Stimulated activated CD8-positive, alpha-beta memory T cell treated with anti-CD3 and anti-CD28 coated beads, Interleukin-15, amount 100 ng/mL, for 1 hour (primary cell): ENCODE results near the gene SLC30A5.
"Not testable (repeated sequence)": the region's sequence is repeated elsewhere in the genome, so short reads cannot be mapped to it uniquely, and the experiment has no call there.

Source experiments
- DNase-seq: peaks from one replicate; pipeline ENCODE4 v3.0.0-alpha.2; 2020; ENCODE audit warnings: low read depth

SLC30A5 gene

DNA sequence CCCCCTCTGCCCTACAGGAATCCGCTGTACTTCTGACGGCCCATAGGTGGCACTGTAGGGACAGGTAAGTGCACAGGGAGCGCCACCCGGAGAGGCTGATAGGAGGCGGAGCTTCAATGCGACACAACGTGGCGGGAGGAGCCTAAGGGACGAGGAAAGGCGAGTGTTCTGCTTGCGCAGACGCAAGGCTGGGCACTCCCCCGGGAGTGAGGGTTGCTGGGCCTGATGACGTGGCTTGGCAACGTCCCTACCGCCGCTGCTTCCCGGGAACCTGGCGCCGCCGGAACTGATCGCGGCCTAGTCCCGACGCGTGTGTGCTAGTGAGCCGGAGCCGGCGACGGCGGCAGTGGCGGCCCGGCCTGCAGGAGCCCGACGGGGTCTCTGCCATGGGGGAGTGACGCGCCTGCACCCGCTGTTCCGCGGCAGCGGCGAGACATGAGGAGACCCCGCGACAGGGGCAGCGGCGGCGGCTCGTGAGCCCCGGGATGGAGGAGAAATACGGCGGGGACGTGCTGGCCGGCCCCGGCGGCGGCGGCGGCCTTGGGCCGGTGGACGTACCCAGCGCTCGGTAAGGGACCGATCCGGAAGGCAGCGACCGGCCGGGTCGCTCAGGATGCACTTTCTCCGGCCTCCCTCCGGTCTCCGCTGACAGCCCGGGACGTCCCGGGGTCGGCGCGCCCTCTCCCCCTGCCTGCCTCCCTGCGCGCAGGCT lies at the start of gene SLC30A5:
Gene SLC30A5 (plus strand): TSS at position 244 of the 712 bp plus-strand sequence. CDS start 242 bp downstream, at position 486.
- DNase-seq: peak; percentile 96

DNA sequence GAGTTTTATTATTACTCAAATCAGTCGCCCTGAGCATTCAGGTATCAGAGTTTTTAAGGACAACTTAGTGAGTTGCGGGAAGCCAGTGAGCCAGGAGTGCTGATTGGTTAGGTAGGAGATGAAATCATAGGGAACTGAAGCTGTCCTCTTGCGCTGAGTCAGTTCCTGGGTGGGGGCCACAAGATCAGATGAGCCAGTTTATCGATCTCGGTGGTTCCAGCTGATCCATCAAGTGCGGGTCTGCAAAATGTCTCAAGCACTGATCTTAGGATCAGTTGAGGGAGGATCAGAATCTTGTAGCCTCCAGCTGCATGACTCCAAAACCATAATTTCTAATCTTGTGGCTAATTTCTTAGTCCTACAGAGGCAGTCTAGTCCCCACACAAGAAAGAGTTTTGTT lies 48.6 kb upstream of the SLC30A5 start:
- DNase-seq: not testable (repeated sequence)

DNA sequence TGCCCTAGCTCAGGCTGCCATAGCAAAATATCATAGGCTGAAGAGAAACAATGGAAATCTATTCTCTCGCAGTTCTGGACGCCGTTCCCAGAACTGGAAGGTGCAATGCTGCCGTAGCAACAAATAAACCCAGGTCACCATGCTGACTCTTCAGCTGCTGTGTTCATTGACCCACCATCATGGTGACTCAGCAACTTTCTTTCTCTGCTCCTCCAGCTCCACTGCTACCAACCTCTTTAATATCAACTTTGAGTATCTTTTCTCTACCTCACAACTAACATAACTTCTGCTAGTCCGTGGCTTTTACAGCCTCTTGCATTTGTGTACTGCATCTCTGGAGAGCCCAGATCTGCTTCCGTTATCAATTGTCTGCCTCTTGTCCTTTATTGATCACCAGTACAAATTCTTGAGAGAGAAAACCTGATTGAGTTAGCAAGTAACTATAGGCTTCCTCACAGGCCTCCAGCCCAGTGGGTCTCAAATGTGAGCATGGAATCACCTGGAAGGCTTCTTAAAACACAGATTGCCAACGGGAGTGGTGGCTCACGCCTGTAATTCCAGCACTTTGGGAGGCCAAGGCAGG lies 47.3 kb upstream of the SLC30A5 start:
- DNase-seq: no peak

DNA sequence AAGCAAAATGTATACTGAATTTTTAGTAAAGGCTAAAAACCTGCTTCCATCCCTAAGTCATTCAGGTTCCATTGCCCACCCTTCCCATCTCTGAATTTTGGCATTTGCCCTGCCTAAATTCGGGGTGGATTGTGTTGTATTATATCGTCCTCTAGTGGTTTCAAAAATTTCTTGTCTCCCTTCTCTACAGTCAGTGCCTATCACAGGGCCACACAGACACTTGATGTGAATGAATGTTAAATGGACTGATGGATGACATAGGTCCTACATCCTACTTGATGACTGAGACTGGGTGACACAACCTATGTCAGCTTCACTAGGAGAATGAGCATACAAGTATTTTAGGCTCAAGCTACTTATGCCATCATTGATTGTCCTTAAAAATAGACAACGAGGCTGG lies 45.6 kb upstream of the SLC30A5 start:
- DNase-seq: no peak

DNA sequence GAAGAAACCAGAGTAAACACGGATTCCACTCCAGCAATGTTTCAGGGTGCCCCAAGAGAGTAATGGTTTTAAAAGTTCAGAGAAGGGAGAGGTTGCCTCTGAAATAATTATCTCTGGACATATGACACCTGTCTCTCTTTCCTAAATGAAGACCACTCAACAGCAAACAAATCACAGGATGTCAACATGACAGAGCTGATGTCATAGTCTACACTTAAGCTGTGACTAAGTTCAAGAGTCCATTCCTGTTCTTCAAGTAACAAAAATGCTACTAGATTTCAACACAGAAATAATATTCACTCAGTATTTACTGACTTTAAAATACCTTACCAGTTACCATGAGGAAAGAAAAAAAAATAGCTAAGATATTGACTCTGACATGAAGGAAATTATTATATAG lies 44.7 kb upstream of the SLC30A5 start:
- DNase-seq: no peak

DNA sequence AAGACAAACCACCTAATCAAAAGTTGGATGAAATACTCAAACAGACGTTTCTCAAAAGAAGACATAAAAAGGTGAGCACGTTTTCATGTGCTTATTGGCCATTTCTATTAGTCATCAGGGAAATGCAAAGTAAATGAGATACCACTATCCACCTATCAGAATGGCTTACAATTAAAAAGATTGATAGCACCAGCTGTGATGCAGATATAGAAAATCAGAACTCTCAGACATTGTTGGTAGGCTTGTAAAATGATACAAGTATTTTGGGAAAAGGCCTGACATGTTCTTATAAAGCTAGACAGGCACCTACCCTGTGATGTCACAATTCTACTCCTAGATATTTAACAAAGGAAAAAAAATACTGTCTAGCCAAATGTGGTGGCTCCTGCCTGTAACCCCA lies 44.0 kb upstream of the SLC30A5 start:
- DNase-seq: no peak

DNA sequence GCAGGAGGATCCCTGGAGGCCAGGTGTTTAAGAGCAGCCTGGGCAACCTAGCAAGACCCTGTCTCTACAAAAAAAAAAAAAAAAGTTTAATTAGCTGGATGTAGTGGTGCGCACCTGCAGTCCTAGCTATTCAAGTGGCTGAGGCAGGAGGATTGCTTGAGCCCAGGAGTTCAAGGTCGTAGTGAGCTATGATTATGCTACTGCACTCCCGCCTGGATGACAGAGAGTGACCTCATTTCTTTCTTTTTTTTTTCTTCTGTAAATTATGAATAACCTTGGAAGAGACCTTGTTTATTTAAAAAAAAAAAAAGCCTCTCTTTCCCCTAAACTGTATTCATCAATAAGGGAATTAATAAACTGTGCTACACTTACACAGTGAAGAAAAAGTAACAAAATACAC lies 43.6 kb upstream of the SLC30A5 start:
- DNase-seq: no peak

DNA sequence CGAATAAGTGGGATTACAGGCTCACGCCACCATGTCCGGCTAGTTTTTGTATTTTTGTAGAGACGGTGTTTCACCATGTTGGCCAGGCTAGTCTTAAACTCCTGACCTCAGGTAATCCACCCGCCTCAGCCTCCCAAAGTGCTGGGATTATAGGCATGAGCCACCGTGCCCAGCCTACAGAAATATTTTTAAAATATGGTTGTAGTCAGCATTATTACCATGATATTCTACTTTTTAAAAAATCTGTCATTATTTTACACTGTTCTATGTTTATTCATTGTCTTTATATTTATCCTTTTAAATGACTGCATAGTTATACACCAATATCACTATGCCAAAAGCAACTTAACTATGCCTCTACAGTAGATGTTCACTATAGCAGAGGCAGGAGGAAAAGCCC lies 41.6 kb upstream of the SLC30A5 start:
- no peak for DNase-seq

DNA sequence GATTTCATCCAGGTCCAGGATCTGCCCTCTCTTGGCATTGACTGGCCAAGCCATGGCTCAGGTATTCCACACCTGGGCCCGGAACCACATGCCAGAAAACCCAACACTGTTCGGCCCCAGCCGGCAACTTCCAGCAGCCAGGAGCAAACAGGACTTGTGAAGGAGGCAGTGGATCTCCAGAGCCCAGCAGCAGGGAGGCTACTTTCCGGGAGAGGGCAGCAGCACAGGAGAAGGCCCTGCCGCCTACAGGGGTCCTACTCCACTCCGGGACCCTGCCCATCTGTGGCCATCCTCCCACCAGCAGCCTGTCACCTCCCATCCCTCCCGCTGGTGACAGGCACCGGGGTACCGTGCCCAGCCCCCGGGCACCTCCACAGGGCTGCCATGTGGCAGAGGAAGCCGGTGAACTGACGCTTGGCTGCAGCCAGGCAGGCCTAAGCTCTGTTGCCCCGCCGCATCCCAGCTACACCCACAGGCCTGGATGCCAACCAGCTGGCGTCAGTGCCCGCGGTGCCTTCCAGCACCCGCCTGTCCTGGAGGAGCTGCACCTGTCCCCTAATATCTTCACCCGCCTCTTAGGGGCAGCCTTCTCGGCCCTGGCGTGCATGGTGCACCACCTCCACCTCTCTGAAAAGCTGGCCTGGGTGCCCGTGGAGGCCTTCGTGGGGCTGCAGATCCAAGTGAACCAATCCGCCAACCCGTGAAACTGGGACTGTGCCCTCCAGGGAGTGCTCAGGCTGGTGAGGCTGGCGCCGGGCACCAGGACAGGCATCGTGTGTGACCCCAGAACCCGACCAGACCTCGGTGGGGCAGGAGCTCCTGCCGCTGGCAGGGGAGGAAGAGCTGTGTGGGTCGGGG lies 18.9 kb upstream of the SLC30A5 start:
- DNase-seq: no peak

DNA sequence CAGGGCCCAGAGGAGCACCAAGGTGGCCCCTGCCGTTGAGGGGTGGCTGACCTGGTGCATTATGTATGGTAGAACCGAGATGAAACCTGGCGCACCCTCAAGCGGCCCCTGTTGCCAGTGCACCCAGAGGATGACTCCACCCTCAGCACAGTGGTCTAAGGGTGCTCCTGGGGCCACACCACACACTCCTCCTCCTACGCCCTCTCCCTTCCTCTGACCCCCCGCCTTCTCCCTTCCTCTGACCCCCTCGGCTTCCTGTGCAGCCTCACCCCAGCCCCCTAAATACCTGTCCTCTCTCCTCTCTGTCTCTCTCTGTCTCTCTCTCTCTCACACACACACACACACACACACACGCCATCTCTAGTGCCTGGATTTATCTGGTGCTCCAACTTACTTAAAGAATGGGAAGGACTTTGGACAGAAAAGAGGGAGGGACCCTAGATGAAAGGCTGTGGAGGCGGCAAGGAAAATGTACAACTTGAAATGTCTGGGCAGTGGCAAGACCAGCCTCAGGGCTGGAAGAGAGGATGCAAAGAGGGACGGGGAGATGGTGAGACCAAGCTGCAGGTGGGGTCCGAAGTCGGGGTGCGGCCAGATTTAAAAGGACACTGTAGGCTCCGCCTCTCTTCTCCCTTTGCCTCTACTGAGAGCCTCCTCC lies 18.2 kb upstream of the SLC30A5 start:
- no peak for DNase-seq

DNA sequence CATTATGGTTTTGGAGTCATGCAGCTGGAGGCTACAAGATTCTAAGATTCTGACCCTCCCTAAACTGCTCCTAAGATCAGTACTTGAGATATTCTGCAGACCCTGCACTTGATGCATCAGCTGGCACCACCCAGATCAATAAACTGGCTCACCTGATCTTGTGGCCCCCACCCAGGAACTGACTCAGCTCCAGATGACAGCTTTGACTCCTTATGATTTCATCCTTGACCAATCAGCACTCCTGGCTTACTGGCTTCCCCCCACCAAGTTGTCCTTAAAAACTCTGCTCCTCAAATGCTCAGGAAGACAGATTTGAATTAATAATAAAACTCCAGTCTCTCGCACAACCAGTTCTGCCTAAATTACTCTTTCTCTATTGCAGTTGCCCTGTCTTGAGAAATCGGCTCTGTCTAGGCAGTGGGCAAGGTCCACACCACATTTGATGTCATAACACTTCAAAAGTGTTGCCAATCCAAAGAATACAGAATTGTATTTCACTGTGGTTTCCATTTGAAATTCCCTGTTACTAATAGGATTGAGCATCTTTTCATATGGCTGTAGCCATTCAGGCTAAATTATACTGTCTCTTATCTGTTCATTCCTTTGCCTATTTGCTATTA lies 14.8 kb upstream of the SLC30A5 start:
- no peak for DNase-seq

DNA sequence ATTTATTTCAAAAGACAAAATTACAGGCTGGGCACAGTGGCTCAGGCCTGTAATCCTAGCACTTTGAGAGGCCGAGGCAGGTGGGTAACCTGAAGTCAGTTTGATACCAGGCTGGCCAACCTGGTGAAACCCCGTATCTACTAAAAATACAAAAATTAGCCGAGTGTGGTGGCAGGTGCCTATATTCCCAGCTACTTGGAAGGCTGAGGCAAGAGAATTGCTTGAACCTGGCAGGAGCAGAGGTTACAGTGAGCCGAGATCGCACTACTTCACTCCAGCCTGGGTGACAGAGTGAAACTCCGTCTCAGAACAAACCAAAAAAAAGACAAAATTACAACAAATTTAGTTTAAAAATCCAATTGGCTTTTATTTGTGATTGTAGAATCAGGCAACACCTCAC lies 14.3 kb upstream of the SLC30A5 start:
- no peak for DNase-seq

DNA sequence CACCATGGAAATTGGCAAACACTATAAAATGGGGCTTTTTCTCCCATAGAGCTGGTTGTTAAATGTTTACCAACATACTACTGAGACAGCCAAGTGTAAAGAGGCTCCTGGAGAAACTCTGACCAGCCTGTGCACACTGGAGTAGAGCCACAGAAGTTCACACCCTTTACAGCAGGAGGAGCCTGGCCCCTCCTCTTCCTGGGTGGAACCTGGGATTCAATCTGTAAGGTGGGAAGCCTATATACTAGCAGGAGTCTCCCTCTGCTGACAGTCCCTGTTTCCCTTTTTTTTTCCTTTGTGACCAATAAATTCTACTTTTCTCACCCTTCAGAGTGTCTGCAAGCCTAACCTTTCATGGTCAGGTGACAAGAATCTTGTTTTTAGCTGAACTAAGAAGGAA lies 10.4 kb upstream of the SLC30A5 start:
- DNase-seq: no peak

DNA sequence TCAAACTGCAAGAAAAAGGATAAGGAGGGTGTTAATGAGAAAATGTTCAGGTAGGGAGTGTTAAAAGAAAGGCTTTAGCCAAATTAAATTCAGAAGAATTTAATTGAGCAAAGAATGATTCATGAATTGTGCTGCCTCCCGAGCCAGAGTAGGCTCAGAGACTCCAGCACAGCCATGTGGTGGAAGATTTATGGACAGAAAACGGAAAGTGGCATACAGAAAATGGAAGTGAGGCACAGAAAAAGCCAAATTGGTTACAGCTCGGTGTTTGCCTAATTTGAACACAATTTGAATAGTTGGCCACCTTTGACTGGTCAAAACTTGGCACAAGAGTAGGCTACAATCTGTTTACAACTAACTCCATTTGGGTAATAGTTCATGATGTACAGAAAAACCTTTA lies 9.6 kb upstream of the SLC30A5 start:
- DNase-seq: no peak

DNA sequence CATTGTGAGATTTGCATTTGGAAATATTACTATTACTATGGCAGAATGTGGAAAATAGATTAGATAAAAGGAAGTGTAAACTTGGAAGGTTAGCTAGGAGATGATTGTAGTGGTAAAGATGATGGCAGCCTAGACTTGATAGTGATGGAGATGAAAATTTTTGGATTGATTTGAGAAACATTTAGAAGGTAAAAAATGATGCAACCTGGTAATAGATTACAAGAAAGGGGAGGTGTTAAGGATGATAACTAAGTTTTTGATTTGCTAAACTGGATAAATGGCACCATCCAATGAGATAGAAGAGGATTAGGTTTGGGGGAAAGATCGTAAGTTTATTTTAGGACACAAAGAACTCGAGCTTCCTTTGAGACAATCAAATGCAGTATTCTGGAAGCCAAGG lies 8.9 kb upstream of the SLC30A5 start:
- DNase-seq: no peak

DNA sequence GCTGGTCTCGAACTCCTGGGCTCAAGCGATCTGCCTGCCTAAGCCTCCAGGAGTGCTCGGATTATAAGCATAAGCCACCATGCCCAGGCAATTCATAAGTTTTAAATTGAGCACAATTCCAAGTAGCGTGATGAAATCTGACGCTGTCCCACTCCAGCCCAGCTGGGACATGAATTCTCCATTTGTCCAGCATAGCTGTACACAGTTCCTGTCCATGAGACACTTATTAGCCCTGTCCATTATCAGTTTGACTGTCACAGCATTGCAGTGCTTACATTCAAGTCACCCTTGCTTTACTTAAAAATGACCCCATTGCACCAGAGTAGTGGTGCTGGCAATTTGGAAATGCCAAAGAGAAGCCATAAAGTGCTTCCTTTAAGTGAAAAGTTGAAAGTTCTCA lies 7.6 kb upstream of the SLC30A5 start:
- no peak for DNase-seq

DNA sequence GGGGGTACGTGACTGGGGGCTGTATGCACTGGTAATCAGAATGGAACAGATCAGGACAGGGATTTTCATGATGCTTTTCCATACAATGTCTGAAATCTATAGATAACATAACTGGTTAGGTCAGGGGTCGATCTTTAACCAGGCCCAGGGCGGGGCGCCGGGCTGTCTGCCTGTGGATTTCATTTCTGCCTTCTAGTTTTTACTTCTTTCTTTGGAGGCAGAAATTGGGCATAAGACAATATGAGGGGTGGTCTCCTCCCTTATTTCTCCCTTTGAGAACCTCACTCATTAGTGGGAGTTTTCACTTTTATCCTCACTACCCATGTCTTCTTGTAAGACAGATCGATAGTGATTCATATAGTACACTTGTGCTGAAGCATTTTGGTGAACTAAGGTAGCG lies 5.8 kb upstream of the SLC30A5 start:
- DNase-seq: not testable (repeated sequence)

DNA sequence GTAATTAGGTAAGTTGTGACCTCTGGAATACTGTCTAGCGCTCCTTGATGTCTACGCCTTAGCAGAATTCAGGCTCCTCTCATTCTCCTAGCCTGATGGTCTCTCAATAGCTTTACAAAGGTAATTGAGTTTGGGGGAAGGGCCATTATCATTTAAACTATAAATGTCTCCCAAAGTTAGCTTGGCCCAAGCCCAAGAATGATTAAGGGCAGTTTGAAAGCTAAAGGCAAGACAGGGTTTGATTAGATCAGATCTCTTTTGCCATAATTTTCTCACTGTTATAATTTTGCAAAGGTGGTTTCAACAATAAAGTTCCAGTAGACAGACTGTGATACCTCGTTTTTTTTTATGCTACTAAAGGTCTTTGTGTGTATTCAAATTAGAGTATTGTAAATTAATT lies 3.7 kb upstream of the SLC30A5 start:
- DNase-seq: no peak

DNA sequence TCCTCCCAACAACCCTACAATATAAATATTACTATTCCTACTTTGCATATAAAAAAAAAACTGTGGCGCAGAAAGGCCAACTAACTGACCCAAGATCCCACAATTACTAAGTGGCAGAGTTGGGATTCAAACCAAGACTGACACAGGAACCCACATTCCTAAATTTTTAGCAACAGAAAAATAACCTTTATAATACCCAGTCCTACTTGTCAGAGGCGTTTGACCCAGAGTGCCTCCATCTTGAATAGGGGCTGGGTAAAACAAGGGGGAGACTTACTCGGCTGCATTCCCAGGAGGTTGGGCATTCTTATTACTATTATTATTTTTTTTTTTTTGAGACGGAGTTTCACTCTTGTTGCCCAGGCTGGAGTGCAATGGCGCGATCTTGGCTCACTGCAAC lies 2.0 kb upstream of the SLC30A5 start:
- DNase-seq: no peak

DNA sequence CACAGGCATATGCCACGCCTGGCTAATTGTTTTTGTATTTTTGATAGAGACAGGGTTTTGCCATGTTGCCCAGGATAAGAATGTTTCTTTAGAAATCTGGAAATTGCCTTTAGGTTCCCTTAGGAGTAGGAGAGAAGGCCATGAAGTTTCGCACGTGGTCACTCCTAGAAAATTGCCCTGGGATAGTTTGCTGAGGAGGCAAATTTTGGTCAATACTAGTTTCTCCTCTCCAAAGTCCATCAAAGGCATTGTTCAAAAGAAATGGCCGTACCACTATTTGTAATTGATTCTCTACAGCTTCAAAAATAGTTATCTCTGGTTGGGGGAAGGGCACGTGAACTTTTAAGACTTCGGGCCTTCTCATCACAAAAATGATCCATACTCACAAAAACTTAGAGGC lies 845 bp upstream of the SLC30A5 start:
- DNase-seq: no peak

DNA sequence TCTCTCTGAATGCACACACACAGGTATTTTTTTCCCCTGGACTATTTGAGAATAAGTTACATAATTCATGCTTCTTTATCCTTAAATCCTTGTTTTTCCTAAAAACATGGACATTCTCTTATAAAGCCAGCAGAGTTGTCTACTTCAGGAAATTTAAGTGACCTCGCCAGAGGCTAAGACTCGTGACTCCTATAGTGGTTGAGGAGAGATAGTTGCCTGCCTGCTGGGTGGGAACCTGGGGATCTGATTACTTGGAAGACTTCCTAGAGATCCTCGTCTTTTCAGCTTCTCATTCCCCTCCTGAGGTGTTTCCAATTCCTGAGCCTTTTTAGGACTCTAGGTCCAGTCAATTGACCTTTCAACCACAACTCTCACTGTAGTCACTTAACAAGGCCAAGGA lies 5.5 kb downstream of the SLC30A5 start:
- DNase-seq: no peak

DNA sequence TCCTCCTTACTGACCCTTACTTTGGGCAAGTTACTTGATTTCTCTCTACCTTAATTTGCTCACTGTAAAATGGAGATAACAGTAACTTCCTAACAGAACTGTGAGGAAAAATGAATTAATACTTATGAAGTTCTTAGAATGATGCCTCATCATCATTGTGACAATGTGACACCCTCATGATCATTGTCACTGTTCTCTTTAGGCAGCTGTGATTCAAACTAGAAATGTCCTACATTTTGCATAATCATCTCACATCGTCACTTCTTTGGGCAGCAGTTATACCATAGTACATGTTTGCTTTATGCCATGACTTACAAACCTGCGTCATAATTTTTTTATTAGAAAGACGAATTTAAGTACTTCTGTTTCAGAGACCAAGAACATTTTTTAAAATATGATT lies 9.7 kb downstream of the SLC30A5 start:
- DNase-seq: no peak
